ENCODE results near the gene SOAT2.
"Not testable (repeated sequence)": the region's sequence is repeated elsewhere in the genome, so short reads cannot be mapped to it uniquely, and the experiment has no call there.

Gene SOAT2

GRCh38 chr12:53078425-53079225 is 24.7 kb upstream of the SOAT2 start:
- no peak for DNase-seq

GRCh38 chr12:53079226-53080117 is 23.8 kb upstream of the SOAT2 start, which contains the start of gene SPRYD3:
SPRYD3 (minus strand) TSS chr12:53079390; CDS start chr12:53079333, 57 bp downstream.
- peak; percentile 99 for DNase-seq
- in situ Hi-C loops (cut with HindIII; ENCODE audit: low pct_ligation_motif_present, low pct_unique_long_range_greater_than_20kb, low sequenced_read_pairs), result no loop called here

More at GRCh38 chr12:53078425-53079225, 24.7 kb upstream of the SOAT2 start:
- in situ Hi-C loops (cut with HindIII; ENCODE audit: low pct_ligation_motif_present, low pct_unique_long_range_greater_than_20kb, low sequenced_read_pairs), result no loop called here

DNA sequence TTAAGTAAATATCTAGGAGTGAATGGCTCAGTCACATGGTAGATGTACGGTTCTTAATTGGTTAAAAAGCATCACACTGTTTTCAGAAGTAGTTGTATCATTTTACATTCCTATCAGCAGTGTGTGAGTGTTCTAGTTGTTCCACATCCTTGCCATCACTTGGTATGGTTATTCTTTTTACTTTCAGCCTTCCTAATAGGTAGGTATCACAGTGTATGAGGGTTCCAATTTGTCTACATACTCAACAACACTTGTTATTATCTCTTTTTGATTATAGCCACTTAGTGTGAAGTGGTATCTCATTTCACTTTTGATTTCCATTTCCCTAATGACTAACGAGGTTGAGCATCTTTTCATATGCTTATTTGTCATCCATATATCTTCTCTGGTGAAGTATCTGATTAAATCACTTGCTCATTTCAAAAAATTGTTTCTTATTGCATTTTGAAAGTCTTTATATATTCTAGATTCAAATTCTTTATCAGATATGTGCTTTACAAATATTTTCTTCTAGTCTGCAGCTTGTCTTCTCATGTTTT is 20.6 kb upstream of the SOAT2 start:
- no peak for DNase-seq
- in situ Hi-C loops (cut with HindIII; ENCODE audit: low pct_ligation_motif_present, low pct_unique_long_range_greater_than_20kb, low sequenced_read_pairs), result no loop called here

DNA sequence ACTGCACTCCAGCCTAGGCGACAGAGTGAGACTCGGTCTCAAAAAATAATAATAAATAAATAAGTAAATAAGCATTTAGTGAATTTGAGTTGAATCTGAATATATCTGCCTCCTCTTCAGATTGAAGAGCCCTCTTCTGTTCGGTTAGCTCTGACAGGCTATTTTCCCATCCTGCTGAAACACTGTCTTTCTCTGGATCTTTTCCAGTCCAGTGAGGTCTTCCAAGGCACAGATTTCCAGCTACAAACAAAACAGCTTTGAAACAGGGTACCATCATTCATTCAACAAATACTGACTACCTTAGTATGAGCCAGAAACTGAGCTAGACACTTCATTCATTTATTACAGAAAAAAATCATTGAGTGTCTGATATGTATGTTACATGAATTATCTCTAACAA is 16.9 kb upstream of the SOAT2 start:
- in situ Hi-C loops (cut with HindIII; ENCODE audit: low pct_ligation_motif_present, low pct_unique_long_range_greater_than_20kb, low sequenced_read_pairs), result no loop called here
- DNase-seq, result no peak

- in situ Hi-C loops (cut with HindIII; ENCODE audit: low pct_ligation_motif_present, low pct_unique_long_range_greater_than_20kb, low sequenced_read_pairs), result no loop called here
These were observed 13.2 kb upstream of the SOAT2 start for GRCh38 chr12:53090105-53090504.

GRCh38 chr12:53090554-53090953 is 12.7 kb upstream of the SOAT2 start:
- no peak for DNase-seq
- in situ Hi-C loops (cut with HindIII; ENCODE audit: low pct_ligation_motif_present, low pct_unique_long_range_greater_than_20kb, low sequenced_read_pairs), result no loop called here

More at GRCh38 chr12:53090105-53090504, 13.2 kb upstream of the SOAT2 start:
- DNase-seq, result no peak

GRCh38 chr12:53091756-53092155 is 11.5 kb upstream of the SOAT2 start:
- no peak for DNase-seq
- in situ Hi-C loops (cut with HindIII; ENCODE audit: low pct_ligation_motif_present, low pct_unique_long_range_greater_than_20kb, low sequenced_read_pairs), result no loop called here

DNA sequence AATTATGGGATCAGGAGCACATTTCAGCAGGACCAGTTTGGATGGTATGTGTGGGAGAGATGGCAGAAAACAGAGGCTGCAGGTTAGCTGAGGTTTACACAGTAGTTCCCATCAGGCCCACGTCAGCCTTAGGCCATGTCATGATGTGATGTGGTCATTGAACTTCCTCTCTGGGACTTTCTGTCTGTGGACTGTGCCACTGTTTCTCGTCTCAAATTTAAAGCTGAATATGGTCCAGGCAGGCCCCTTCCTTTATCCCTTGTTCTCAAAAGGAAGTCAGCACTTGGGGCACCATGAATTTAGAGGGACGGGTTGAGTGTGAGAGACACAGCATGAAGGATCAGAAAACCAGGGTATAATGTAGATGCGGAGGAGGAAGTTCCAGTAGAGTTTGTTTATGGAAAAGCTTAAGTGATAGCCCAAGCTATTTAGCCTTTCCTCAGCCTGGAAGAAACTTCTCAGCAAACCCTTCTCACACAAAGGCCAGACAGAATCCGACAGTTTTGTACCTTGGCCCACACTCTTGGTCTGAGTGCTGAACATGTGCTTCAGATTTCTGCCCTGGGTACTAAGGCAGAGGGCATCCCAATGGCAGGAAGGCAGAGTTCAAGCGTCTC is 9.4 kb upstream of the SOAT2 start:
- DNase-seq, result no peak
- in situ Hi-C loops (cut with HindIII; ENCODE audit: low pct_ligation_motif_present, low pct_unique_long_range_greater_than_20kb, low sequenced_read_pairs), result no loop called here

- no peak for DNase-seq
- in situ Hi-C loops (cut with HindIII; ENCODE audit: low pct_ligation_motif_present, low pct_unique_long_range_greater_than_20kb, low sequenced_read_pairs), result no loop called here
These were observed 8.9 kb upstream of the SOAT2 start for GRCh38 chr12:53094394-53094787.

DNA sequence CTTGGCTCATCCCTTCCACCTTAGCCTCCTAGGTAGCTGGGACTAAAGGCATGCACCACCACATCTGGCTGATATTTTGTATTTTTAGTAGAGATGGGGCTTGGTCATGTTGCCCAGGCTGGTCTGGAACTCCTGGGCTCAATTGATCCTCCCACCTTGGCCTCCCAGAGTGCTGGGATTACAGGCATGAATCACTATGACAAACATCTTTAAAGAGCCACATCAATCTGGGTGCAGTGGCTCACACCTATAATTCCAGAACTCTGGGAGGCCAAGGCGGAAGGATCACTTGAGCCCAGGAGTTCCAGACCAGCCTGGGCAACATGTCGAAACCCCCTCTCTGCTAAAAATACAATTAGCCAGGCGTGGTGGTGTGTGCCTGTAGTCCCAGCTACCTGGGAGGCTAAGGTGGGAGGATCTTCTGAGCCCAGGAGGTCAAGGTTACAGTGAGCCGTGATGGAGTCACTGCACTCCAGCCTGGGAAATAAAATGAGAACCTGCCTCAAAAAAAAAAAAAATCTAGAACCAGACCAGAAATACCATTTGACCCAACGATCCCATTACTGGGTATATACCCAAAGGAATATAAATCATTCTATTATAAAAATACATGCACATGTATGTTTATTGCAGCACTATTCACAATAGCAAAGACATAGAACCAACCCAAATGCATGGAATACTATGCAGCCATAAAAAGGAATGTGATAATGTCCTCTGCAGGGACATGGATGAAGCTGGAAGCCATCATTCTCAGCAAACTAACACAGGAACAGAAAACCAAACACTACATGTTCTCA is 8.3 kb upstream of the SOAT2 start:
- in situ Hi-C loops (cut with HindIII; ENCODE audit: low pct_ligation_motif_present, low pct_unique_long_range_greater_than_20kb, low sequenced_read_pairs); DNase-seq: not testable (repeated sequence)

DNA sequence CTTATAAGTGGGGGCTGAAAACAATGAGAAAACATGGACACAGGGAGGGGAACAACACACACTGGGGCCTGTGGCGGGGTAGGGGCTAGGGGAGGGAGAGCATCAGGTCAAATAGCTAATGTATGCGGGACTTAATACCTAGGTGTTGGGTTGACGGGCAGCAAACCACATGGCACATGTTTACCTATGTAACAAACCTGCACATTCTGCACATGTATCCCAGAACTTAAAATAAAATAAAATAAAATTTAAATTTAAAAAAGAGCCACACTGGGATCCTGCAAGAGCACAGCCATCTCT is 7.7 kb upstream of the SOAT2 start:
- in situ Hi-C loops (cut with HindIII; ENCODE audit: low pct_ligation_motif_present, low pct_unique_long_range_greater_than_20kb, low sequenced_read_pairs); DNase-seq: not testable (repeated sequence)

DNA sequence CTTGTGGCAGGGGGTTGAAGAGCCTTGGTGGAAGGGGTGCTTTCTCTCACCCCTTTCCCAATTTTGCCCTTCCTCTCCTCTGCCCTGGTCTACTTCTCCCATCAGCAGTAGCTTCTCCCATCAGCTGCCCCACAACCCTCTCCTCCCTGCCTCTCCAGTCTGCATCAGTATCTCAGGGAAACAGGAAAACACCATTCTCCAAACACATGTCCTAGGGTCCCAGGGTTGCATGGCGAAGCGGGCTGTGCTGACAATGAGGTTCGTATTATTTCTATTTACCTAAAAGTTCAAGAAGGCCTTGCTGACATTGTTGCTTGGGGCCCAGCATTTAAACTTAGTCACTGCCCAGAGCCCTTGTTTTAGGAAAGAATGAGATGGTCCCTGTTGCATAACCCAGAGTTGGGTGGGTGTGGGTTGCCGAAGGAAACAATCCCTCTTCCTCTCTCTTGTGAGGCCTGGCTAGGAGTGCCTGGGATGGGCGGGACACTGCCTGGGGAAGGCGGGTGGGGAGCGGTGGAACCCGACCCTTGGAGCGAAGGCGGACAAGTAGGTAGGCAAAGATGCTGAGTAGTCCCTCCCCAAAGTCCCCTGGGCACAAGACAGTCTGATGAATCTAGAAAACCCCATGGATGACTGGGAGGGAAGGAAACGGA is 7.1 kb upstream of the SOAT2 start:
- in situ Hi-C loops (cut with HindIII; ENCODE audit: low pct_ligation_motif_present, low pct_unique_long_range_greater_than_20kb, low sequenced_read_pairs), result no loop called here

GRCh38 chr12:53096759-53097158 is 6.5 kb upstream of the SOAT2 start:
- in situ Hi-C loops (cut with HindIII; ENCODE audit: low pct_ligation_motif_present, low pct_unique_long_range_greater_than_20kb, low sequenced_read_pairs), result no loop called here

More for the DNA sequence above, 7.1 kb upstream of the SOAT2 start:
- no peak for DNase-seq

DNA sequence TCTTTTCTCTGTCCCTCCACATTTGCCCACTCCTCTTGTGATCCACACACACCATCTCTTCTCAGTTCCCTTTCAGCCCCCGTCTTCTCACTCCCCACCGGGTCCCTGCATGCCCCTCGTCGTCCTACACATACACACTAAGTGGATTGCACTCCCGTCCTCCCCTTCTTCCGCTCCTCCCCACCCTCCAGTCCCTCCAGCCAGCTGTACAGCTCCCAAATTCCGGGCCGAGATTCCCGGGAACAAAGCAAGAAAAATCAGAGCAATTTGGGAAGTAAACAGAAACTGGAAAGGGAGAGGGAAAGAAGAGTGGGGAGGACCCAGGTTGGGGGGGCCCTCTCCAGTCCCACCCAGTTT is 6.1 kb upstream of the SOAT2 start:
- in situ Hi-C loops (cut with HindIII; ENCODE audit: low pct_ligation_motif_present, low pct_unique_long_range_greater_than_20kb, low sequenced_read_pairs), result no loop called here

More at GRCh38 chr12:53096759-53097158, 6.5 kb upstream of the SOAT2 start:
- DNase-seq, result no peak

GRCh38 chr12:53097564-53098353 is 5.5 kb upstream of the SOAT2 start, which contains the start of gene IGFBP6:
IGFBP6 (plus strand) TSS chr12:53097667; CDS start chr12:53097718, 51 bp downstream.
- peak; percentile 82 for DNase-seq
- in situ Hi-C loops (cut with HindIII; ENCODE audit: low pct_ligation_motif_present, low pct_unique_long_range_greater_than_20kb, low sequenced_read_pairs), result no loop called here

More for the DNA sequence above, 6.1 kb upstream of the SOAT2 start:
- peak; percentile 37 for DNase-seq

GRCh38 chr12:53098354-53098981 is 4.8 kb upstream of the SOAT2 start:
- DNase-seq, result peak; percentile 90
- in situ Hi-C loops (cut with HindIII; ENCODE audit: low pct_ligation_motif_present, low pct_unique_long_range_greater_than_20kb, low sequenced_read_pairs), result no loop called here

Measured in ACHN (cell line).